ENCODE measurements around the gene DDTL.

The DDTL gene

GRCh38 chr22:24005201-24005600 is 38.5 kb downstream of the DDTL start, which contains the start of gene GSTT4:
Gene GSTT4, minus strand, starts transcription at chr22:24005453. Its CDS starts 97 bp downstream, at chr22:24005356.
- DNase-seq (ENCODE audit: low read depth in 2 of 3, low spot score in 1 of 3): no peak

GRCh38 chr22:24006207-24006913 is 39.7 kb downstream of the DDTL start:
- no peak for DNase-seq (ENCODE audit: low read depth in 2 of 3, low spot score in 1 of 3)

GRCh38 chr22:24006914-24007214 is 40.2 kb downstream of the DDTL start:
- no peak for DNase-seq (ENCODE audit: low read depth in 2 of 3, low spot score in 1 of 3)

GRCh38 chr22:24007253-24008021 is 40.7 kb downstream of the DDTL start:
- DNase-seq (ENCODE audit: low read depth in 2 of 3, low spot score in 1 of 3): no peak

GRCh38 chr22:24008022-24008283 is 41.3 kb downstream of the DDTL start:
- DNase-seq (ENCODE audit: low read depth in 2 of 3, low spot score in 1 of 3): no peak

GRCh38 chr22:24008381-24009226 is 41.9 kb downstream of the DDTL start:
- no peak for DNase-seq (ENCODE audit: low read depth in 2 of 3, low spot score in 1 of 3)

- no peak for DNase-seq (ENCODE audit: low read depth in 2 of 3, low spot score in 1 of 3)
These were observed 42.7 kb downstream of the DDTL start for GRCh38 chr22:24009227-24010017.

- no peak for DNase-seq (ENCODE audit: low read depth in 2 of 3, low spot score in 1 of 3)
These were observed 43.3 kb downstream of the DDTL start for GRCh38 chr22:24010018-24010391.

GRCh38 chr22:24011735-24012068 is 45.0 kb downstream of the DDTL start:
- DNase-seq (ENCODE audit: low read depth in 2 of 3, low spot score in 1 of 3): no peak

GRCh38 chr22:24016156-24016555 is 49.5 kb downstream of the DDTL start:
- no peak for DNase-seq (ENCODE audit: low read depth in 2 of 3, low spot score in 1 of 3)

- DNase-seq (ENCODE audit: low read depth in 2 of 3, low spot score in 1 of 3): no peak
These were observed 54.6 kb downstream of the DDTL start for GRCh38 chr22:24021304-24021703.
